Keratinocyte (primary cell): ENCODE results near the gene PSMD8. TPM values are rescaled to one million over a fixed set of nuclear protein-coding genes. Genes with fewer than 3 reads are reported as not detected.

Experiments
- DNase-seq: peaks from one replicate; pipeline ENCODE4 v3.0.0-alpha.2; 2011; ENCODE audit warnings: low read depth, missing footprints, low spot score
- FAIRE-seq: peaks from 2 replicates; lab custom pipeline; 2011; peaks lifted over from hg19 to GRCh38; lab: Jason Lieb, UNC
- H2AFZ ChIP-seq: 2 replicates; pipeline ENCODE4 v1.6.0; 2012; ENCODE audit warnings: low read length, control low read depth, inconsistent platforms; ENCODE audit not compliant: control insufficient read depth
- H3K27ac ChIP-seq: 2 replicates; pipeline ENCODE4 v1.5.1; 2011; ENCODE audit warnings: low read length; ENCODE audit not compliant: control insufficient read depth, insufficient read depth
- H3K27me3 ChIP-seq: 3 replicates; pipeline ENCODE4 v1.6.0; 2011; ENCODE audit warnings: low read length; ENCODE audit not compliant: control insufficient read depth, insufficient read depth; ENCODE audit errors: extremely low read depth
- H3K36me3 ChIP-seq, 2 experiments: 2 replicates in 1 of 2; 3 replicates in 1 of 2; pipeline ENCODE4 v1.5.1; 2011; ENCODE audit warnings: low read length in 2 of 2, mild to moderate bottlenecking in 1 of 2; ENCODE audit not compliant: control insufficient read depth in 2 of 2, insufficient read depth in 2 of 2; ENCODE audit errors: extremely low read depth in 1 of 2
- H3K4me1 ChIP-seq: 3 replicates; pipeline ENCODE4 v1.5.1; 2011; ENCODE audit warnings: low read length; ENCODE audit not compliant: control insufficient read depth, insufficient read depth; ENCODE audit errors: extremely low read depth
- H3K4me2 ChIP-seq: 3 replicates; pipeline ENCODE4 v1.6.0; 2011; ENCODE audit warnings: low read depth, low read length; ENCODE audit not compliant: control insufficient read depth, insufficient read depth; ENCODE audit errors: extremely low read depth
- H3K4me3 ChIP-seq, 3 experiments: fragments of 200-600 bp in 1 of 3; sonication (generic) in 1 of 3; 2 replicates in 2 of 3; 3 replicates in 1 of 3; pipeline ENCODE4 v1.5.1; 2011 to 2016; ENCODE audit warnings: low read length in 3 of 3, mild to moderate bottlenecking in 3 of 3, control low read depth in 2 of 3, inconsistent platforms in 1 of 3, low read depth in 1 of 3, mixed read lengths in 1 of 3, mixed run types in 1 of 3, moderate library complexity in 1 of 3; ENCODE audit not compliant: control insufficient read depth in 2 of 3, insufficient read depth in 2 of 3; ENCODE audit errors: extremely low read depth in 1 of 3
- H3K79me2 ChIP-seq: 2 replicates; pipeline ENCODE4 v1.6.0; 2012; ENCODE audit warnings: low read length; ENCODE audit not compliant: control insufficient read depth, insufficient read depth
- H3K9ac ChIP-seq: 3 replicates; pipeline ENCODE4 v1.6.0; 2011; ENCODE audit warnings: low read length; ENCODE audit not compliant: control insufficient read depth, insufficient read depth; ENCODE audit errors: extremely low read depth
- H3K9me1 ChIP-seq: 3 replicates; pipeline ENCODE4 v1.6.0; 2011; ENCODE audit warnings: low read length; ENCODE audit not compliant: control insufficient read depth, insufficient read depth; ENCODE audit errors: extremely low read depth
- H3K9me3 ChIP-seq: 2 replicates; pipeline ENCODE4 v1.5.1; 2012; ENCODE audit warnings: low read depth, low read length; ENCODE audit not compliant: control insufficient read depth
- H4K20me1 ChIP-seq: 3 replicates; pipeline ENCODE4 v1.6.0; 2011; ENCODE audit warnings: low read length; ENCODE audit not compliant: control insufficient read depth, insufficient read depth; ENCODE audit errors: extremely low read depth
- CTCF ChIP-seq, 3 experiments: IDR thresholded peaks in 1 of 3; conservative IDR thresholded peaks in 1 of 3; optimal IDR thresholded peaks in 1 of 3; 2 replicates in 2 of 3; 3 replicates in 1 of 3; pipeline versions ENCODE3 to v1.5.1; 2011; ENCODE audit warnings: low read length in 3 of 3, mild to moderate bottlenecking in 3 of 3, moderate library complexity in 2 of 3, control low read depth in 1 of 3, inconsistent platforms in 1 of 3; ENCODE audit not compliant: insufficient read depth in 2 of 3; ENCODE audit errors: extremely low read depth in 1 of 3
- EZH2 ChIP-seq: IDR thresholded peaks from one replicate; pipeline ENCODE4 v1.6.1; 2012; ENCODE audit warnings: inconsistent platforms, mild to moderate bottlenecking, low read length, moderate library complexity
- dilution Hi-C: fragments of 300-500 bp; cut with MboI; formaldehyde crosslinking; loops from one replicate; pipeline ENCODE4 v1.7.0; 2020; ENCODE audit warnings: low sequenced_read_pairs; ENCODE audit not compliant: extremely low pct_ligation_motif_present
- polyA plus RNA-seq, 5 experiments: library from polyadenylated mRNA; depleted of rRNA in 3 of 5; stranded (reverse) in 3 of 5; stranded (forward) in 1 of 5; unstranded in 1 of 5; fragments of >200 nt; gene quantifications; 1 replicate in 1 of 5; 2 replicates in 3 of 5; 3 replicates in 1 of 5; pipeline versions ENCODE4 v1.2.1 to v1.2.3, GENCODE V29; 2011 to 2012; ENCODE audit warnings: missing spikeins in 2 of 5, low read depth in 1 of 5, low replicate concordance in 1 of 5

The PSMD8 gene
- polyA plus RNA-seq, 1 donor (not counting 4 experiments of a cell fraction or from before 2014, with no cell fraction given): 346 TPM

GRCh38 chr19:38377052-38377451, 2.7 kb downstream of the PSMD8 start:
- DNase-seq (no peak), FAIRE-seq (no peak)
- peaks cover 23 to 32% of the 10 kb centered on the region in 2 experiments for H3K36me3 ChIP-seq
- peaks cover 41% of the 10 kb centered on the region for H3K79me2 ChIP-seq
- TF ChIP-seq EZH2 (no peak), CTCF (optimal IDR thresholded peaks at IDR 0.05 in 1 of 3, IDR thresholded peaks at IDR 0.05 in 1 of 3, conservative IDR thresholded peaks at IDR 0.05 in 1 of 3; ENCODE audit: extremely low read depth in 1 of 3, insufficient read depth in 2 of 3, low read length in 3 of 3) (no peak)
- H2AFZ ChIP-seq: no peak overlapping the region
- no peak overlapping the region for H3K27ac ChIP-seq
- H3K9me3 ChIP-seq: no peaks in the 10 kb centered on the region
- H3K4me1 ChIP-seq: peaks cover 15% of the 10 kb centered on the region
- H3K9me1 ChIP-seq: peaks cover 12% of the 10 kb centered on the region
- H3K27me3 ChIP-seq: no peaks in the 10 kb centered on the region
- H4K20me1 ChIP-seq: peaks cover 7% of the 10 kb centered on the region
- no peak overlapping the region for H3K9ac ChIP-seq
- no peak overlapping the region for H3K4me2 ChIP-seq
- dilution Hi-C loops: no loop called here
- H3K4me3 ChIP-seq: no peak overlapping the region

GRCh38 chr19:38378866-38379265, 4.5 kb downstream of the PSMD8 start:
- DNase-seq: no peak
- Histone ChIP-seq H3K79me2 (peaks cover 41% of the 10 kb centered on the region), H3K9me3 (no peaks in the 10 kb centered on the region), H3K4me3 (no peak overlapping the region), H3K9ac (no peak overlapping the region), H2AFZ (no peak overlapping the region), H3K27me3 (no peaks in the 10 kb centered on the region), H3K27ac (no peak overlapping the region), H3K36me3 (peaks cover 29 to 46% of the 10 kb centered on the region in 2 experiments), H3K4me2 (no peak overlapping the region), H3K9me1 (peaks cover 12% of the 10 kb centered on the region), H4K20me1 (peaks cover 7% of the 10 kb centered on the region), H3K4me1 (peaks cover 23% of the 10 kb centered on the region)
- FAIRE-seq: no peak
- no peak for TF ChIP-seq EZH2
- TF ChIP-seq CTCF (optimal IDR thresholded peaks at IDR 0.05 in 1 of 3, IDR thresholded peaks at IDR 0.05 in 1 of 3, conservative IDR thresholded peaks at IDR 0.05 in 1 of 3; ENCODE audit: extremely low read depth in 1 of 3, insufficient read depth in 2 of 3, low read length in 3 of 3): no peak
- dilution Hi-C loops: no loop called here
